HTR-8/SVneo (cell line): ENCODE results near the gene SEC24D.
"Not testable (repeated sequence)": the region's sequence is repeated elsewhere in the genome, so short reads cannot be mapped to it uniquely, and the experiment has no call there.

ENCODE experiments used
- DNase-seq: peaks from one replicate; pipeline ENCODE4 v3.0.0; 2011; ENCODE audit warnings: low spot score, mixed read lengths; ENCODE audit not compliant: insufficient read length
- FAIRE-seq: peaks from 2 replicates; lab custom pipeline; 2011; peaks lifted over from hg19 to GRCh38; lab: Jason Lieb, UNC

Gene SEC24D

GRCh38 chr4:118835571-118836300 lies at the start of gene SEC24D:
Gene SEC24D, minus strand, starts transcription at chr4:118836126. Its CDS starts 2,430 bp downstream, at chr4:118833696.
- FAIRE-seq (no peak), DNase-seq (peak; percentile 96)

GRCh38 chr4:118884716-118885115 lies 48.8 kb upstream of the SEC24D start:
- FAIRE-seq (no peak), DNase-seq (no peak)

DNA sequence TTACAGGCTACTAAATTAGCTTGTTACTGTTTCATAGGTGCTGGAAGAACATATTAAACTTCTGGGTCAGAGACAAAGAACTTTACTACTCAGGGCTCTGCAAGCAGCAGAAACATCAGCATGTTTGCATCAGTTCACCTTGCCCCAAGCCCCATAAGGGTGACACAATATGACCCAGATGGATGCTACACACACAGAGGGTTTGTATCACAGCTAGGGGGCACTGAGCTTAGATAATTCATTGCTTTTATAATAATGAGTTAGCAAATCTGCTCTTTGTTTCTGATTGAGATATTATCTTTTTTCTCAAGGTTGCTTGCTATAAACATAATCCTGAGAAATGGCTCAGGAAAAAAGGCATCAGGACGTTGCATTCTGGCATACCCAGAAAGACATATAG lies 47.9 kb upstream of the SEC24D start:
- DNase-seq = no peak
- FAIRE-seq = no peak

GRCh38 chr4:118881512-118882146 lies 45.7 kb upstream of the SEC24D start:
- DNase-seq = no peak

GRCh38 chr4:118879409-118879808 lies 43.5 kb upstream of the SEC24D start:
- DNase-seq = no peak
- no peak for FAIRE-seq

More at GRCh38 chr4:118881512-118882146, 45.7 kb upstream of the SEC24D start:
- no peak for FAIRE-seq

DNA sequence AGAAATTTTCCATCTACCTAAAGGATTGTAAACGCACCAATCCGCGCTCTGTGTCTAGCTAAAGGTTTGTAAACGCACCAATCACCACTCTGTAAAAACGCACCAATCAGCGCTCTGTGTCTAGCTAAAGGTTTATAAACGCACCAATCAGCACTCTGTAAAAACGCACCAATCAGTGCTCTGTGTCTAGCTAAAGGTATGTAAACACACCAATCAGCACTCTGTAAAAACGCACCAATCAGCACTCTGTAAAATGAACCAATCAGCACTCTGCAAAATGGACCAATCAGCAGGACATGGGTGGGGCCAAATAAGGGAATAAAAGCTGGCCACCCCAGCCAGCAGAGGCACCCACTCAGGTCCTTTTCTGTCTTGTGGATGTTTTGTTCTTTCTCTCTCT lies 42.6 kb upstream of the SEC24D start:
- FAIRE-seq, DNase-seq: not testable (repeated sequence)

DNA sequence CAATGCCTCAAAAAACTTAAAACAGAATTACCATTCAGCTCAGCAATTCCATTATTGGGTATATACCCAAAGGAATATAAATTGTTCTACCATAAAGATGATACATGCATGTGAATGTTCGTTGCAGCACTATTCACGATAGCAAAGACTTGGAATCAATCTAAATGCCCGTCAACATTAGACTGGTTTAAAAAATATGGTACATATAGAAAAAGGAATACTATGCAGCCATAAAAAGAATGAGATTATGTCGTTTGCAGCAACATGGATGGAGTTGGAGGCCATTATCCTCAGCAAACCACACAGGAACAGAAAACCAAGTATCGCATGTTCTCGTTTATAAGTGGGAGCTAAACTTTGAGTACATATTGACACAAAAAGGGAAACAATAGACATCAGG lies 41.9 kb upstream of the SEC24D start:
- DNase-seq (no peak), FAIRE-seq (no peak)

GRCh38 chr4:118872181-118872580 lies 36.3 kb upstream of the SEC24D start:
- DNase-seq (no peak), FAIRE-seq (no peak)

- FAIRE-seq (no peak), DNase-seq (no peak)
Observed at GRCh38 chr4:118869808-118870342, 33.9 kb upstream of the SEC24D start.

DNA sequence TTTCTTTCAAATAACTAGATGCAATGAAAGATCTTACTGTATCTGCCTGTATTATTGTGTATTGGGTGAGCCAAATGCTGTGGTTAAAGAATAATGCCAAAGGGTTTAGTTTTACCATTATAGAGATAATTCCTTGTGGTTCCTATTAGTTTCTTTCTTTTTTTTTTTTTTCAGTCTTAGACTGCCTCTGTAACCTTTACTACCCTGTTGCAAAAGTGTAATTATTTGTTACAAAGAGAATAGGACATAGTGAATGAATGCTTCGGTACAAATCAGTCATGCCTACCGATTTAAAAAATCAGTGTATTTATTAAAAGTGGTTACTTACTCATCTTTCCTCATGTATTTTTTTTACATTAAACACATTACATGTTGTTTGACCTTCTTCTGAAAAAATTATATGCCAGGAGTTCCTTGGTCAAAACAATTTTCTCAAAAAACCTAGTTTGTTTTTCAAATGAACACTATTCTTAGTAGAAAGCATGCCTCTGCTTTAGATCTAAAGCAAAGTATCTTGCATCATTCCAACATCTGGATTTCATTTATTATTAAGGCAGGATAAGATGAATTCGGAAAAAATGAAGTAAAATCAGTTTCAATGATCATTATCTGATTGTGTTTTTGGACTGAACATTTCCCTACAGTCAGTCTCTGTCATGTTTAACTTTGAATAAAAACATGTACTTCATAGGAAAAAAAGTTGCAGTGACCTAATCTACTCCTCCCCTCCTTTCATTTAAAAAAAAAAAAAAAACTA lies 31.6 kb upstream of the SEC24D start:
- FAIRE-seq = no peak
- DNase-seq = no peak

DNA sequence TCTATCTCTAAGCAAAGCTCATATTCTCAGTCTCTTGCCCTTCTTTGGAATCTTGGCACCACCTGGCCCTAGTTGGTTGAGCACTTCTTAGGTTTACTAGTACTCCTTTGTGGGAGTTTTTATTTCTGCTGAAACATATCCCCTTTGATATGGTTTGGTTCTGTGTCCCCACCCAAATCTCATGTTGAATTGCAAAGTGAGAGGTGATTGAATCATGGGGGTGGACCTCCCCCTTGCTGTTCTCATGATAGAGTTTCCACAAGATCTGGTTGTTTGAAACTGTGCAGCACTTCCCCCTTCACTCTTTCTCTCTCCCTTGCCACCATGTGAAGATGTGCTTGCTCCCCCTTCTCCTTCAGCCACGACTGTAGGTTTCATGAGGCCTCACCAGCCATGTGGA lies 30.5 kb upstream of the SEC24D start:
- DNase-seq (no peak), FAIRE-seq (no peak)

- DNase-seq (peak; percentile 74), FAIRE-seq (peak; percentile 70)
Observed at GRCh38 chr4:118865091-118865708, 29.3 kb upstream of the SEC24D start.

- DNase-seq (no peak), FAIRE-seq (no peak)
Observed at GRCh38 chr4:118858779-118859178, 22.9 kb upstream of the SEC24D start.

DNA sequence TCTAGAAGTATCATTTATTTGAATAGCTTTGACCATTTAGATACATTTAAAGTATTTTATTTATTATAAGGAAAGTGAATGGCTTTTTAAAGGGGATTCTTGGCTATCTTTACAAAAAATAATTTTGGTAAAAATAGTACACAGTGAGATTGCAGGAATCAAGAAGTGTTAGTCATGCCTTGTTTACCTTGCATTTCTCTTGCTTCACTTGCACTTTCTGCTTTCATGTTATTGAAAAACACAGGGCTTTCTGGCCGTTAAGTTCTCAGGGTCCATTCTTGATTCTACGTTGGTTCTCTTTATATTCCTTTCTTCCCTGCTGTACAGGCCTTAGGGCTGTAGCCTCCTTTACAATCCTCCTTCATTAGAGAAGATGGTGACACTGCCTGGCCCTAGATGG lies 21.8 kb upstream of the SEC24D start:
- DNase-seq (no peak), FAIRE-seq (no peak)

GRCh38 chr4:118850488-118851173 lies 14.7 kb upstream of the SEC24D start:
- peak; percentile 26 for DNase-seq
- no peak for FAIRE-seq

- FAIRE-seq (no peak), DNase-seq (no peak)
Observed at GRCh38 chr4:118849867-118850487, 14.1 kb upstream of the SEC24D start.

DNA sequence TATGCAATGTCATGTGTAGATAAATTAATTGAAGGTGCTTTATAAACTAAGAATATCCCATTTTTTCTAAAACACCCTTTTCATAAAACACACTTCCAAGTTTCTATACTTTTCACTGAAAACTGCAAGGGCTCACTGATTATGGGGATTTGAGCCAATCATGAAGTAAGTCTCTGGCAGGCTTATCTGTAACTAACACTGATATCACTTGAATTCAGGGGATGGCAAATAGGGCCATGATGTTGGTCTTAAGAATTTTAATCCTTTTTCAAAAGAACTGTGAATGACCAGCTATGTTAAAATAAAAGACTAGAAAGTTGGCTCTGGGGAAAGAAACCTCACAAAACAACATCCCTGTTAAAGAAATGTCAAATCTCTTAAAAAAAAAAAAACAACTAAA lies 13.0 kb upstream of the SEC24D start:
- no peak for FAIRE-seq
- DNase-seq = no peak

DNA sequence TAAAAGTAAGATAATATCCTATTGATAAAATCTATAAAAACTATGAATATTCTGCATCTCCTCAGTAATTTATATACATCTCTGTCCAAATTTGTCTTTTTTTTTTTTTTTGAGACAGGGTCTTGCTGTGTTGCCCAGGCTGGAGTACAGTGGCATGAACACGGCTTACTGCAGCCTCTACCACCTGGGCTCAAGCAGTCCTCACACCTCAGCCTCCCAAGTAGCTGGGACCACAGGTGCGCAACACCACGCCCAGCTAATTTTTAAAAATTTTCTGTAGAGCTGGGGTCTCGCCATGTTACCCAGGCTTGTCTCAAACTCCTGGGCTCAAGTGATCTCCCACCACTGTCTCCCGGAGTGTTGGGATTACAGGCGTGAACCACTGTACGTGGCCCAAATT lies 12.3 kb upstream of the SEC24D start:
- DNase-seq (no peak), FAIRE-seq (no peak)

DNA sequence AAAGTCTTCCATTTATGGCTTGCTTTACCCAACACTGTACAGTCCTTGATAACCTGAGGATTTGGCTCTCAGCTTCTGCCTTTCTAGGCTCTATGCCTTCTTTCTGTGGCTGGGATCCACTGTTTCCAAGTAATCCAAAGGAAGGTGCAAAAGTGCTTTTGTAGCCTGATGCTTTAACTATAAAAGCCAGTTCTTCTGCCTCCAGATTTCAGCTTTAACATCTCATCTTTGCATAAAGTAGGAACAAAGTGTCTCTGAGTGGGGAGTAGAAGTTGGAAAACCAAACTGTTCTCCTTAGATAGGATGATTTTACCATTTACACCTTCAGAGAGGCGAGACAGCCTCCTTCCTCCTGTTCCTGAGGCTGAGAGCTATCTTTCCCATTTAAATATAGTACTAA lies 11.1 kb upstream of the SEC24D start:
- DNase-seq (no peak), FAIRE-seq (no peak)
